Transverse colon (tissue), 3 donors: ENCODE data around the gene FCN3.

Experiments used
- CTCF ChIP-seq, 5 experiments: fragments of 200-600 bp in 3 of 5; fragments of 450-650 bp in 2 of 5; sonication (generic) in 3 of 5; IDR thresholded peaks; 1 replicate in 2 of 5; 2 replicates in 3 of 5; pipeline ENCODE4 v1.5.1; 2016 to 2017; ENCODE audit warnings: antibody characterized with exemption in 5 of 5, inconsistent platforms in 3 of 5, mild to moderate bottlenecking in 2 of 5, moderate library complexity in 1 of 5
- POLR2A ChIP-seq: fragments of 450-650 bp; IDR thresholded peaks from one replicate; pipeline ENCODE4 v1.6.1; 2016; ENCODE audit warnings: antibody characterized with exemption, mild to moderate bottlenecking, moderate library complexity

GRCh38 chr1:27332536-27333281, 41.9 kb downstream of the FCN3 start:
- TF ChIP-seq CTCF (IDR thresholded peaks at IDR 0.05): peak; percentile 68 to 85 (median 83)
- no peak for TF ChIP-seq POLR2A
